PC-3 (cell line): ENCODE results near the gene TIMM9. TPM values are rescaled to one million over a fixed set of nuclear protein-coding genes. Genes with fewer than 3 reads are reported as not detected.

ENCODE experiments used
- ATAC-seq: fragments of 200-7000 bp; cut with Tn5 transposase; 2 replicates; pipeline ENCODE4 v1.9.1; 2020; ENCODE audit warnings: mild to moderate bottlenecking, moderate library complexity
- BruUV-seq: library from RNA; stranded (reverse); fragments of 400-500 nt; replicated peaks from 2 replicates; lab custom pipeline; 2021; lab: Mats Ljungman, UMichigan
- CTCF ChIA-PET: fragments of 300-600 bp; sonication (Branson Sonifier 250); formaldehyde crosslinking; loops from one replicate; lab custom pipeline; 2022; ENCODE audit warnings: antibody characterized with exemption; lab: Charles Lee
- POLR2A ChIA-PET: fragments of 300-600 bp; sonication (Branson Sonifier 250); formaldehyde crosslinking; loops from one replicate; lab custom pipeline; 2022; ENCODE audit warnings: antibody characterized with exemption; ENCODE audit not compliant: unreplicated experiment; lab: Charles Lee
- DNase-seq: peaks from one replicate; pipeline ENCODE4 v3.0.0-alpha.2; 2015
- H2AFZ ChIP-seq: fragments of 300-600 bp; sonication (generic); 2 replicates; pipeline ENCODE4 v1.6.0; 2016; ENCODE audit warnings: antibody characterized with exemption, low read length
- H3F3A ChIP-seq: fragments of 300-600 bp; sonication (generic); one replicate; pipeline ENCODE4 v1.6.0; 2017; ENCODE audit warnings: antibody characterized with exemption, low read length, control low read depth, mild to moderate bottlenecking; ENCODE audit not compliant: unreplicated experiment
- H3K27ac ChIP-seq: fragments of 300-600 bp; sonication (generic); 2 replicates; pipeline ENCODE4 v1.5.1; 2016; ENCODE audit warnings: mild to moderate bottlenecking, low read length
- H3K27me3 ChIP-seq: fragments of 300-600 bp; sonication (generic); 2 replicates; pipeline ENCODE4 v1.6.1; 2016; ENCODE audit warnings: low read length, mixed read lengths
- H3K36me3 ChIP-seq: fragments of 300-600 bp; sonication (generic); 2 replicates; pipeline ENCODE4 v1.6.1; 2016; ENCODE audit warnings: low read depth, mixed run types, low read length, mixed read lengths
- H3K4me1 ChIP-seq: fragments of 300-600 bp; sonication (generic); 2 replicates; pipeline ENCODE4 v1.5.1; 2016; ENCODE audit warnings: low read length; ENCODE audit not compliant: insufficient read depth
- H3K4me2 ChIP-seq: fragments of 300-600 bp; sonication (generic); 2 replicates; pipeline ENCODE4 v1.6.0; 2016; ENCODE audit warnings: low read length
- H3K4me3 ChIP-seq: fragments of 300-600 bp; sonication (generic); 2 replicates; pipeline ENCODE4 v1.5.1; 2016; ENCODE audit warnings: mild to moderate bottlenecking, low read length, mixed read lengths
- H3K79me2 ChIP-seq: fragments of 300-600 bp; sonication (generic); 2 replicates; pipeline ENCODE4 v1.6.1; 2017; ENCODE audit warnings: low read length, mixed read lengths
- H3K9ac ChIP-seq: fragments of 300-600 bp; sonication (generic); 2 replicates; pipeline ENCODE4 v1.6.0; 2016; ENCODE audit warnings: mild to moderate bottlenecking, low read length
- H3K9me2 ChIP-seq: fragments of 300-600 bp; sonication (generic); replicated peaks from 2 replicates; pipeline ENCODE4 v1.6.1; 2016; ENCODE audit warnings: mixed run types, low read length, mixed read lengths
- H3K9me3 ChIP-seq: fragments of 300-600 bp; sonication (generic); 2 replicates; pipeline ENCODE4 v1.6.1; 2016; ENCODE audit warnings: low read length, mixed read lengths
- H4K20me1 ChIP-seq: fragments of 300-600 bp; sonication (generic); 2 replicates; pipeline ENCODE4 v1.6.1; 2016; ENCODE audit warnings: low read length, mixed read lengths
- EZH2 ChIP-seq: fragments of 300-600 bp; sonication (generic); IDR thresholded peaks from one replicate; pipeline ENCODE4 v1.6.1; 2017; ENCODE audit warnings: antibody characterized with exemption, mild to moderate bottlenecking, low read length; ENCODE audit not compliant: unreplicated experiment
- EZH2phosphoT487 ChIP-seq: fragments of 300-600 bp; sonication (generic); IDR thresholded peaks from 2 replicates; pipeline ENCODE4 v1.6.1; 2018; ENCODE audit warnings: mild to moderate bottlenecking, antibody characterized with exemption, low read length, borderline replicate concordance
- intact Hi-C: fragments of 100-400 bp; cut with micrococcal nuclease; formaldehyde crosslinking; loops from 2 replicates; pipeline ENCODE4 v1.9.0; 2023
- total RNA-seq: library from RNA; depleted of rRNA; stranded (reverse); fragments of >200 nt; gene quantifications from 2 replicates; pipeline ENCODE4 v1.2.3, GENCODE V29; 2014
- TF ChIP-seq, protein P1 (sequence below): fragments of 300-600 bp; sonication (generic); conservative IDR thresholded peaks from 2 replicates; pipeline ENCODE4 v1.5.1; 2017; ENCODE audit warnings: antibody characterized with exemption, low read depth, mild to moderate bottlenecking, low read length

TIMM9 gene
- total RNA-seq, 1 experiment from 2014 or later: 155 TPM

- Histone ChIP-seq H3K9me2 (no peaks in the 10 kb centered on the region), H3F3A (no peaks in the 10 kb centered on the region), H3K27ac (no peak overlapping the region), H4K20me1 (no peaks in the 10 kb centered on the region), H3K4me2 (no peak overlapping the region), H3K4me3 (no peak overlapping the region), H3K27me3 (no peaks in the 10 kb centered on the region), H3K36me3 (peaks cover 8% of the 10 kb centered on the region; the same call in 1 of the 2 replicates), H3K9me3 (no peaks in the 10 kb centered on the region), H3K79me2 (no peaks in the 10 kb centered on the region), H3K4me1 (no peaks in the 10 kb centered on the region), H2AFZ (no peak overlapping the region), H3K9ac (no peak overlapping the region)
- ChIA-PET POLR2A (no interaction called here), CTCF (no interaction called here)
- intact Hi-C loops: no loop called here
- DNase-seq: no peak
- no peak for ATAC-seq
- BruUV-seq: no TSS peak
- TF ChIP-seq EZH2 (no peak), EZH2phosphoT487 (no peak)
- TF ChIP-seq, protein P1, sequence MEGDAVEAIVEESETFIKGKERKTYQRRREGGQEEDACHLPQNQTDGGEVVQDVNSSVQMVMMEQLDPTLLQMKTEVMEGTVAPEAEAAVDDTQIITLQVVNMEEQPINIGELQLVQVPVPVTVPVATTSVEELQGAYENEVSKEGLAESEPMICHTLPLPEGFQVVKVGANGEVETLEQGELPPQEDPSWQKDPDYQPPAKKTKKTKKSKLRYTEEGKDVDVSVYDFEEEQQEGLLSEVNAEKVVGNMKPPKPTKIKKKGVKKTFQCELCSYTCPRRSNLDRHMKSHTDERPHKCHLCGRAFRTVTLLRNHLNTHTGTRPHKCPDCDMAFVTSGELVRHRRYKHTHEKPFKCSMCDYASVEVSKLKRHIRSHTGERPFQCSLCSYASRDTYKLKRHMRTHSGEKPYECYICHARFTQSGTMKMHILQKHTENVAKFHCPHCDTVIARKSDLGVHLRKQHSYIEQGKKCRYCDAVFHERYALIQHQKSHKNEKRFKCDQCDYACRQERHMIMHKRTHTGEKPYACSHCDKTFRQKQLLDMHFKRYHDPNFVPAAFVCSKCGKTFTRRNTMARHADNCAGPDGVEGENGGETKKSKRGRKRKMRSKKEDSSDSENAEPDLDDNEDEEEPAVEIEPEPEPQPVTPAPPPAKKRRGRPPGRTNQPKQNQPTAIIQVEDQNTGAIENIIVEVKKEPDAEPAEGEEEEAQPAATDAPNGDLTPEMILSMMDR: no peak
These were observed 50.5 kb downstream of the TIMM9 start for GRCh38 chr14:58376791-58377190.

GRCh38 chr14:58368956-58369355 lies 58.4 kb downstream of the TIMM9 start:
- no peak overlapping the region for H2AFZ ChIP-seq
- intact Hi-C loops: no loop called here
- no peaks in the 10 kb centered on the region for H3K4me1 ChIP-seq
- TF ChIP-seq, protein P1: no peak
- TF ChIP-seq EZH2 (no peak), EZH2phosphoT487 (no peak)
- no TSS peak for BruUV-seq
- H3K9me3 ChIP-seq: no peaks in the 10 kb centered on the region
- ATAC-seq (no peak), DNase-seq (no peak)
- H3K36me3 ChIP-seq: peaks cover 51% of the 10 kb centered on the region; the same call in 1 of the 2 replicates
- ChIA-PET POLR2A (no interaction called here), CTCF (no interaction called here)
- no peak overlapping the region for H3K27ac ChIP-seq
- H3K27me3 ChIP-seq: no peaks in the 10 kb centered on the region
- H3K4me3 ChIP-seq: no peak overlapping the region
- H3K9me2 ChIP-seq: no peaks in the 10 kb centered on the region
- H3K79me2 ChIP-seq: no peaks in the 10 kb centered on the region
- no peak overlapping the region for H3K4me2 ChIP-seq
- no peaks in the 10 kb centered on the region for H4K20me1 ChIP-seq
- H3F3A ChIP-seq: no peaks in the 10 kb centered on the region
- no peak overlapping the region for H3K9ac ChIP-seq

- no peaks in the 10 kb centered on the region for H3K4me1 ChIP-seq
- no peak overlapping the region for H3K4me3 ChIP-seq
- no peaks in the 10 kb centered on the region for H3F3A ChIP-seq
- no peaks in the 10 kb centered on the region for H3K79me2 ChIP-seq
- ATAC-seq (no peak), DNase-seq (no peak)
- H4K20me1 ChIP-seq: no peaks in the 10 kb centered on the region
- ChIA-PET POLR2A (no interaction called here), CTCF (no interaction called here)
- no TSS peak for BruUV-seq
- no peak overlapping the region for H3K27ac ChIP-seq
- H3K9ac ChIP-seq: no peak overlapping the region
- H3K36me3 ChIP-seq: peaks cover 48% of the 10 kb centered on the region; the same call in 1 of the 2 replicates
- no peak overlapping the region for H3K4me2 ChIP-seq
- no peak overlapping the region for H2AFZ ChIP-seq
- intact Hi-C loops: no loop called here
- H3K9me2 ChIP-seq: no peaks in the 10 kb centered on the region
- no peaks in the 10 kb centered on the region for H3K9me3 ChIP-seq
- TF ChIP-seq EZH2phosphoT487 (no peak), EZH2 (no peak)
- TF ChIP-seq, protein P1: no peak
- H3K27me3 ChIP-seq: no peaks in the 10 kb centered on the region
These were observed 60.0 kb downstream of the TIMM9 start for GRCh38 chr14:58367296-58367695.
